ENCODE data around the gene MGAT4B. TPM values are rescaled to one million over a fixed set of nuclear protein-coding genes. Genes with fewer than 3 reads are reported as not detected.

Gene MGAT4B
- total and polyA plus RNA-seq, 2 of the 13 experiments (the other 11 are each of a cell fraction or from before 2014, with no cell fraction given), result 93.5 to 130 TPM

GRCh38 chr5:179763215-179763945, 43.3 kb downstream of the MGAT4B start (continued):
- no peak for TF ChIP-seq MNT (IDR thresholded peaks at IDR 0.05)
- TF ChIP-seq SMAD1 (CRISPR knock-in tag; IDR thresholded peaks at IDR 0.05; ENCODE audit: borderline replicate concordance, low read depth), result no peak
- TF ChIP-seq JARID2 (CRISPR knock-in tag; IDR thresholded peaks at IDR 0.05; ENCODE audit: insufficient replicate concordance), result no peak
- TF ChIP-seq SUZ12 (IDR thresholded peaks at IDR 0.05; ENCODE audit: low read depth, low read length), result no peak
- no peak for TF ChIP-seq CBFB (CRISPR knock-in tag; IDR thresholded peaks at IDR 0.05)
- TF ChIP-seq MAF1 (CRISPR knock-in tag; IDR thresholded peaks at IDR 0.05; ENCODE audit: borderline replicate concordance), result no peak
- TF ChIP-seq ZNF512B (CRISPR knock-in tag; IDR thresholded peaks at IDR 0.05; ENCODE audit: borderline replicate concordance), result no peak
- TF ChIP-seq, protein P1, sequence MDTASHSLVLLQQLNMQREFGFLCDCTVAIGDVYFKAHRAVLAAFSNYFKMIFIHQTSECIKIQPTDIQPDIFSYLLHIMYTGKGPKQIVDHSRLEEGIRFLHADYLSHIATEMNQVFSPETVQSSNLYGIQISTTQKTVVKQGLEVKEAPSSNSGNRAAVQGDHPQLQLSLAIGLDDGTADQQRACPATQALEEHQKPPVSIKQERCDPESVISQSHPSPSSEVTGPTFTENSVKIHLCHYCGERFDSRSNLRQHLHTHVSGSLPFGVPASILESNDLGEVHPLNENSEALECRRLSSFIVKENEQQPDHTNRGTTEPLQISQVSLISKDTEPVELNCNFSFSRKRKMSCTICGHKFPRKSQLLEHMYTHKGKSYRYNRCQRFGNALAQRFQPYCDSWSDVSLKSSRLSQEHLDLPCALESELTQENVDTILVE (CRISPR knock-in tag; IDR thresholded peaks at IDR 0.05), result no peak
- no peak for TF ChIP-seq NR2F2 (IDR thresholded peaks at IDR 0.05; ENCODE audit: borderline replicate concordance, low read depth)
- peak; percentile 74 for TF ChIP-seq STAG1 (CRISPR knock-in tag; IDR thresholded peaks at IDR 0.05)
- TF ChIP-seq TGIF2 (CRISPR knock-in tag; IDR thresholded peaks at IDR 0.05), result no peak
- TF ChIP-seq, protein P2, sequence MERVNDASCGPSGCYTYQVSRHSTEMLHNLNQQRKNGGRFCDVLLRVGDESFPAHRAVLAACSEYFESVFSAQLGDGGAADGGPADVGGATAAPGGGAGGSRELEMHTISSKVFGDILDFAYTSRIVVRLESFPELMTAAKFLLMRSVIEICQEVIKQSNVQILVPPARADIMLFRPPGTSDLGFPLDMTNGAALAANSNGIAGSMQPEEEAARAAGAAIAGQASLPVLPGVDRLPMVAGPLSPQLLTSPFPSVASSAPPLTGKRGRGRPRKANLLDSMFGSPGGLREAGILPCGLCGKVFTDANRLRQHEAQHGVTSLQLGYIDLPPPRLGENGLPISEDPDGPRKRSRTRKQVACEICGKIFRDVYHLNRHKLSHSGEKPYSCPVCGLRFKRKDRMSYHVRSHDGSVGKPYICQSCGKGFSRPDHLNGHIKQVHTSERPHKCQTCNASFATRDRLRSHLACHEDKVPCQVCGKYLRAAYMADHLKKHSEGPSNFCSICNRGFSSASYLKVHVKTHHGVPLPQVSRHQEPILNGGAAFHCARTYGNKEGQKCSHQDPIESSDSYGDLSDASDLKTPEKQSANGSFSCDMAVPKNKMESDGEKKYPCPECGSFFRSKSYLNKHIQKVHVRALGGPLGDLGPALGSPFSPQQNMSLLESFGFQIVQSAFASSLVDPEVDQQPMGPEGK (CRISPR knock-in tag; IDR thresholded peaks at IDR 0.05), result 0 out of 2 replicates have a peak, but pooled peaks have one; percentile 20
- peak; percentile 24; the same call in 1 of the 2 replicates for TF ChIP-seq TFAP4 (IDR thresholded peaks at IDR 0.05; ENCODE audit: borderline replicate concordance, low read depth)
- no peak for TF ChIP-seq PRMT3 (CRISPR knock-in tag; IDR thresholded peaks at IDR 0.05; ENCODE audit: borderline replicate concordance, low read depth)
- no peak for TF ChIP-seq ZNF263 (CRISPR knock-in tag; IDR thresholded peaks at IDR 0.05)
- TF ChIP-seq HOXA9 (CRISPR knock-in tag; IDR thresholded peaks at IDR 0.05; ENCODE audit: borderline replicate concordance), result no peak
- TF ChIP-seq HHEX (CRISPR knock-in tag; IDR thresholded peaks at IDR 0.05), result no peak
- no peak for TF ChIP-seq ZNF780A (CRISPR knock-in tag; IDR thresholded peaks at IDR 0.05)
- no peak for TF ChIP-seq SNAPC2 (CRISPR knock-in tag; IDR thresholded peaks at IDR 0.05)
- TF ChIP-seq RORA (CRISPR knock-in tag; IDR thresholded peaks at IDR 0.05), result no peak
- no peak for TF ChIP-seq CREB1 (IDR thresholded peaks at IDR 0.05)
- TF ChIP-seq CREB1 (CRISPR knock-in tag; IDR thresholded peaks at IDR 0.05), result 0 out of 2 replicates have a peak, but pooled peaks have one; percentile 41

Data from HepG2 (cell line).